Measurements from ENCODE around the gene UNC119. TPM values are rescaled to one million over a fixed set of nuclear protein-coding genes. Genes with fewer than 3 reads are reported as not detected.

Gene UNC119
- total and polyA plus RNA-seq, 2 of the 13 experiments (the other 11 are each of a cell fraction or from before 2014, with no cell fraction given), result 10.4 to 63.1 TPM

GRCh38 chr17:28524476-28525424 is 27.7 kb downstream of the UNC119 start (continued):
- TF ChIP-seq ZXDC (CRISPR knock-in tag; IDR thresholded peaks at IDR 0.05), result no peak
- no peak for TF ChIP-seq CHD4 (IDR thresholded peaks at IDR 0.05; ENCODE audit: borderline replicate concordance, low read length)
- 0 out of 2 replicates have a peak, but pooled peaks have one; percentile 48 for TF ChIP-seq KDM5B (CRISPR knock-in tag; IDR thresholded peaks at IDR 0.05; ENCODE audit: borderline replicate concordance)
- 0 out of 2 replicates have a peak, but pooled peaks have one; percentile 57 for TF ChIP-seq ZNF34 (CRISPR knock-in tag; IDR thresholded peaks at IDR 0.05; ENCODE audit: borderline replicate concordance)
- TF ChIP-seq PATZ1 (CRISPR knock-in tag; IDR thresholded peaks at IDR 0.05), result peak; percentile 85
- TF ChIP-seq HNRNPLL (IDR thresholded peaks at IDR 0.05; ENCODE audit: low read depth, low read length, poor library complexity, severe bottlenecking), result peak; percentile 24
- peak; percentile 39; the same call in 1 of the 2 replicates for TF ChIP-seq ZNF574 (CRISPR knock-in tag; IDR thresholded peaks at IDR 0.05)
- TF ChIP-seq GFI1 (CRISPR knock-in tag; IDR thresholded peaks at IDR 0.05; ENCODE audit: borderline replicate concordance), result no peak
- peak; percentile 19; the same call in 1 of the 2 replicates for TF ChIP-seq PAXIP1 (CRISPR knock-in tag; conservative IDR thresholded peaks at IDR 0.05)
- peak; percentile 79; the same call in 1 of the 2 replicates for TF ChIP-seq CEBPB (IDR thresholded peaks at IDR 0.05; ENCODE audit: borderline replicate concordance, low read depth, low read length)
- peak; percentile 25; the same call in 1 of the 2 replicates for TF ChIP-seq TBX2 (CRISPR knock-in tag; IDR thresholded peaks at IDR 0.05; ENCODE audit: borderline replicate concordance)
- TF ChIP-seq SKI (IDR thresholded peaks at IDR 0.05; ENCODE audit: partially characterized antibody), result no peak
- peak; percentile 56 for TF ChIP-seq TEAD3 (CRISPR knock-in tag; optimal IDR thresholded peaks at IDR 0.05; ENCODE audit: borderline replicate concordance)
- TF ChIP-seq ATF4 (CRISPR knock-in tag; IDR thresholded peaks at IDR 0.05), result 0 out of 4 replicates have a peak, but pooled peaks of 1 of the 2 experiments have one; percentile 30
